Stromal cell of bone marrow (primary cell): ENCODE measurements around the gene ACAD9.
"Not testable (repeated sequence)": the region's sequence is repeated elsewhere in the genome, so short reads cannot be mapped to it uniquely, and the experiment has no call there.

Source experiments
- DNase-seq: peaks from one replicate; pipeline ENCODE4 v3.0.0-alpha.2; 2012; ENCODE audit warnings: low read depth

Gene ACAD9

GRCh38 chr3:128895843-128896697, 16.6 kb downstream of the ACAD9 start:
- DNase-seq: no peak

DNA sequence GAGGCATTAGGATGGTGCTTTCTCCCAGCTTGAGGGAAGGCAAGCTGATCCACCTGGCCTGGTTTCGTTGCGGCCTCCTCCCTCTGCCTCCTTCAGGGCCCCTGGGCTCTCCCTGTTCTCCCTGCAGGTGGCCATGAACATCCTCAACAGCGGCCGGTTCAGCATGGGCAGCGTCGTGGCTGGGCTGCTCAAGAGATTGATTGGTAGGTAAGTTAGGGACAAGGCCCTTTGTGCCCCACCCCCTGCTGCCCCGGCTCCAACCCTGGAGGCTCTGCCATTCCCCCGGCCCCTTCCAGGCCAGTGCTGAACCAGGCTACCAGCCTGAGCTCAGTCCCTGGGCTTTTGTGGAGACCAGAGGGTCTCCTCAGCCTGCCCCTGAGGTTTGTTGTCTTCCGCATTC, 23.0 kb downstream of the ACAD9 start:
- no peak for DNase-seq

- no peak for DNase-seq
Measured at GRCh38 chr3:128903501-128903900, 24.1 kb downstream of the ACAD9 start.

DNA sequence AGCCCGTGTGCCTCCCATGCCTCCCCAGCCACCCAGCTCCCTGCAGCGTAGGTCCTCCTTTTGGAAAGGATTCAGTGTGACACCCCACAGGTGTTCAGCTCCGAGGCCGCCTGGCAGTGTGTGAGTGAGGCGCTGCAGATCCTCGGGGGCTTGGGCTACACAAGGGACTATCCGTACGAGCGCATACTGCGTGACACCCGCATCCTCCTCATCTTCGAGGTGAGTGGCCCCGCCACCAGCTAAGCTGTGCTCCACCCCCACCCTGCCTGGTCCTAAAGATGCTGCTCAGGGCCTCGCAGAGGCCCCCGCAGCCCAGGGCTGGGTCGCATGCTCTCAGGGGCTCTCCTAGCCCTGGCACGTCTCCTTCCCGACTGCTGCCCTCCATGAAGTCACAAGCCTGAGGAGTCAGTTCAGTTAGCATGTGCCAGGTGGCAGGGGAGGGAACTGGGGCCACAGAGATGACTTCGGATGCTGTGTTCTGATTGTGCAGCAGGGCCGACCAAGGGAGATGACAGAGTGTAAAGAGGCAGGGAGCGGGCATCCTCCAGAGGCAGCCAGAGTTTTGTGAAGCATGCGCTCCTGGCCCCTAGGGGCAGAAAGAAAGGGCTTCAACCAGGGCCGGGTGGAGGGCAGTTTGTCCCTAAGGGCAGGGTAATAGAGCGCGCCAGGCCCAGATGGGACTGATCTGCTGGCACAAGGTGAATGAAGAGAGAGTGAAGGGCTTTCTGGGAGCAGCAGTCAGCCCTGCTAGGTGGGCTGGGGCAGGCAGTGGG, 26.8 kb downstream of the ACAD9 start:
- no peak for DNase-seq

- no peak for DNase-seq
Measured at GRCh38 chr3:128906804-128907525, 27.5 kb downstream of the ACAD9 start.

- no peak for DNase-seq
Measured at GRCh38 chr3:128907706-128908445, 28.5 kb downstream of the ACAD9 start.

GRCh38 chr3:128908951-128909350, 29.5 kb downstream of the ACAD9 start:
- no peak for DNase-seq

- DNase-seq: no peak
Measured at GRCh38 chr3:128910006-128910405, 30.6 kb downstream of the ACAD9 start.

GRCh38 chr3:128911911-128912310, 32.5 kb downstream of the ACAD9 start:
- no peak for DNase-seq

GRCh38 chr3:128914966-128915645, 35.7 kb downstream of the ACAD9 start:
- DNase-seq: no peak

GRCh38 chr3:128917291-128917690, 37.9 kb downstream of the ACAD9 start:
- no peak for DNase-seq

DNA sequence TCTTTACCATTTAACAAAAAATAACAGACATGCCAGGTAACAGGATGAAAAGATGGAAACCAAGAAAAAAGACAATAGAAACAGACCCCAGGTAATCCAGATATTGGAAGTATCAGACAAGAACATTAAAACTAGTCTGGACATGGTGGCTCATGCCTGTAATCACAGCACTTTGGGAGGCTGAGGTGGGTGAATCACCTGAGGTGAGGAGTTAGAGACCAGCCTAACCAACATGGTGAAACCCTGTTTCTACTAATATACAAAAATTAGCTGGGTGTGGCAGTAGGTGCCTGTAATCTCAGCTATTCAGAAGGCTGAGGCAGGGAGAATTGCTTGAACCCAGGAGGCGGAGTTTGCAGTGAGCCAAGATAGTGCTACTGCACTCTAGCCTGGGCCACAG, 40.6 kb downstream of the ACAD9 start:
- no peak for DNase-seq

- no peak for DNase-seq
Measured at GRCh38 chr3:128922804-128923459, 43.5 kb downstream of the ACAD9 start.

GRCh38 chr3:128923576-128923975, 44.2 kb downstream of the ACAD9 start:
- DNase-seq: no peak

DNA sequence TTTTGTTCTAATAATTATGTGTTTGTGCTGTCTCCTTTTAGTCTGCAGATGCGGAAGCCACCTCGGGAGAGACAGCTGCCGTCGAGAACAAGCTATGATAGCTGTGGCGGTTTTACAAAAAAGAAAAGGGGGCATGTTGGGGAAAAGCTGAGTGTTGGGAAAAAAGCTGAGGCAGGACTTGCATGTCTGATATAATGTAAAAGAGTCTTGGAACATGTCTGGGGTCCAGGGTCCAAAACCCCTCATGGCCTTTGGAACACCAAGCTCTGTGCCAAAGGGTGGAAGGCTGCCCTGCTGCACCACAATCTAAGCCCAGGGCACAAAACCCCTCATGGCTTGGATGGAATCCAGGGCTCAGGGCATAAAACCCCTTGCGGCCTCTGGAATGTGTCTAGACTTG, 44.6 kb downstream of the ACAD9 start:
- DNase-seq: not testable (repeated sequence)

DNA sequence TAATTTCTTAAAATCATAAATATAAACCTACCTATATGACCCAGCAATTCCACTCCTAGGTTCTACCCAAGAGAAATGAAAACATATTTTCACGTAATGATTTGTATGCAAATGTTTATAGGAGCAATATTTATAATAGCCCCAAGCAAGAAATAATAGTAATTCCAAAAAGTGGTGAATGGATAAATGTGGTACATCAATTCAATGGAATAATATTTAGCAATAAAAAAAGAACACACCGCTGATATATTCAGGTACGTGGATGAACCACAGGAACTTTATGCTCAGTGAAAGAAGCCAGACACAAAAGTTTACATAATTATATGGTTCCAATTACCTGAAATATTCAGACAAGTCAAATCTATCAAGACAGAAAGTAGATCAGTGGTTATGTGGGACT, 49.9 kb downstream of the ACAD9 start:
- no peak for DNase-seq

GRCh38 chr3:128931046-128931445, 51.6 kb downstream of the ACAD9 start:
- no peak for DNase-seq

DNA sequence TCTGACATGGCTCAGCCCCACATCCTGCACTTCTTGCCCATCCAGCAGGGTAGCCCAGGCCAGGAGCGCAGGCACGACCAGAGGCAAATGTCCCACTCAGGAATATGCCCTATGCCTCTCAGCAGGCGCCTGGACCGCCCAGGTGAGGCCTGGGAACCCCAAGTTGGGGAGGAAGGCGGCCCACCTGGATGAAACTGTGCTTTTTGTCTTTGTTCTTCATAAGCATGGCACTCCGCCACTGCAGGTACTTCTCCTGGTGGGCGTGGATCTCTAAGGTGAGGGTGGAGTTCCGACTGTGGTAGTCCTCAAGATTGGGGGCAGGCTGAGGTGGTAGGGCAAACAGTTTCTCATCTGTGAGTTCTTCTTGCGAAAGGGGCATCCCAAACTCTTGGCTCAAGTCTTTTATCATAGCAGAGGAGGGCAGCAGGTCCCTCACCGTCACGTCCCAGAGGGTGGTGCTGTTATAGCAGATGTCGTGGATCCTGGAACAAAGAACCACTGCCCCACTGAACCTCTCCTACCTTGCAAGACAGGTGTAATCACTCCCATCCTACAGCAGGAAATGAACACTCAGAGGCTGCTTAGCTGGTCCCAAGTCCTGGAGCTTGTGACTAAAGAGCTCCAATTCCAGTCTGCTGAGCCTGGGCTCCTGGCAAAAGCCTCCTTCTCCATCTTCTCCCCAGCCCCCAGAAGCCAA, 53.2 kb downstream of the ACAD9 start:
- no peak for DNase-seq

DNA sequence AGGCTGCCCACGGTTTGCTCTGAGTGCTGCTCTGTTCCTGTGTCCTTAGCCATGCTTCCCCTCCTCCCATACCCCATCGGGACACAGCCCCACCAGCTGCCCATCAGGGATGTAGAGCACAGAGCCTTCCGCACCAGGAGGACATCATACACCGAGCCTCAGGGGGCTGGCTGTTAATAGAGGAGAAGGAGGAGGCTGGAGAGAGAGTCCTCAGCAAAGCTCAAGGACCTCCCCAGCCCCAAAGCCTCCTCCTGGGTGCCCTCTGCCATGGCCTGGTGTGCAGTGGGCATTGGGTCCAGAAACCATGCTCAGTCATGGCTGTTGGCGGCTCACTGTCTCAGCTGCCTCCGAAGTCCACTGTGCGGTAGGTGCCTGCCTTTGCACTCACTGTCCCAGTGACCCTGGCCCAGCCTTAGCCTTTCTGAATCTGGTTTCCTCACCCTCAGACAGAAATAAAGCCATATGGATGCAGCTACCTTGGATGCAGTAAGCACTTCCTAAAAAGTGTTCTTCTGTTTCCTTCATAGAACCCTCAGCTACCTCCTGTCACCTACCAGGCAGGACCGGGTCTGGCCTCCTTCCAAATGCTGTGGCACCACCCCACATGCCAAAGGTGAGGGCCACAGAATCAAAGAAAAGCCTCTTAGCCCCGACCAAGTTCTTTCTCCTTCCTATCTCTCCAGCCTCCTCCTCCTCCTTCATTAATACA, 53.9 kb downstream of the ACAD9 start:
- DNase-seq: no peak

GRCh38 chr3:128933922-128934253, 54.5 kb downstream of the ACAD9 start:
- no peak for DNase-seq
